NT2/D1 (cell line): ENCODE measurements around the gene NHLH1.

ENCODE experiments used
- DNase-seq: peaks from one replicate; pipeline ENCODE4 v3.0.0-alpha.2; 2011; ENCODE audit warnings: low read depth, low spot score
- H3K27me3 ChIP-seq: 2 replicates; pipeline ENCODE4 v1.6.0; 2011; ENCODE audit warnings: mild to moderate bottlenecking; ENCODE audit not compliant: insufficient read length, insufficient read depth
- H3K36me3 ChIP-seq: 2 replicates; pipeline ENCODE4 v1.6.1; 2011; ENCODE audit warnings: mild to moderate bottlenecking, low read length, mixed read lengths; ENCODE audit not compliant: insufficient read depth, insufficient read length
- H3K4me1 ChIP-seq: 2 replicates; pipeline ENCODE4 v1.5.1; 2011; ENCODE audit not compliant: insufficient read depth, insufficient read length
- H3K4me3 ChIP-seq: 2 replicates; pipeline ENCODE4 v1.5.1; 2011; ENCODE audit warnings: low read depth; ENCODE audit not compliant: insufficient read length
- H3K9ac ChIP-seq: 2 replicates; pipeline ENCODE4 v1.6.0; 2011; ENCODE audit warnings: low read depth; ENCODE audit not compliant: insufficient read length
- H3K9me3 ChIP-seq: 2 replicates; pipeline ENCODE4 v1.5.1; 2011; ENCODE audit warnings: mild to moderate bottlenecking, low read length; ENCODE audit not compliant: insufficient read depth
- SUZ12 ChIP-seq: IDR thresholded peaks from 2 replicates; pipeline ENCODE4 v1.6.1; 2011; ENCODE audit not compliant: insufficient read length, insufficient read depth; ENCODE audit errors: extremely low read depth
- YY1 ChIP-seq: IDR thresholded peaks from 2 replicates; pipeline ENCODE4 v1.6.1; 2011; ENCODE audit not compliant: insufficient read length, insufficient read depth
- ZNF274 ChIP-seq: IDR thresholded peaks from 2 replicates; pipeline ENCODE4 v1.6.1; 2011; ENCODE audit warnings: mild to moderate bottlenecking, low read depth, low read length

Gene NHLH1

DNA sequence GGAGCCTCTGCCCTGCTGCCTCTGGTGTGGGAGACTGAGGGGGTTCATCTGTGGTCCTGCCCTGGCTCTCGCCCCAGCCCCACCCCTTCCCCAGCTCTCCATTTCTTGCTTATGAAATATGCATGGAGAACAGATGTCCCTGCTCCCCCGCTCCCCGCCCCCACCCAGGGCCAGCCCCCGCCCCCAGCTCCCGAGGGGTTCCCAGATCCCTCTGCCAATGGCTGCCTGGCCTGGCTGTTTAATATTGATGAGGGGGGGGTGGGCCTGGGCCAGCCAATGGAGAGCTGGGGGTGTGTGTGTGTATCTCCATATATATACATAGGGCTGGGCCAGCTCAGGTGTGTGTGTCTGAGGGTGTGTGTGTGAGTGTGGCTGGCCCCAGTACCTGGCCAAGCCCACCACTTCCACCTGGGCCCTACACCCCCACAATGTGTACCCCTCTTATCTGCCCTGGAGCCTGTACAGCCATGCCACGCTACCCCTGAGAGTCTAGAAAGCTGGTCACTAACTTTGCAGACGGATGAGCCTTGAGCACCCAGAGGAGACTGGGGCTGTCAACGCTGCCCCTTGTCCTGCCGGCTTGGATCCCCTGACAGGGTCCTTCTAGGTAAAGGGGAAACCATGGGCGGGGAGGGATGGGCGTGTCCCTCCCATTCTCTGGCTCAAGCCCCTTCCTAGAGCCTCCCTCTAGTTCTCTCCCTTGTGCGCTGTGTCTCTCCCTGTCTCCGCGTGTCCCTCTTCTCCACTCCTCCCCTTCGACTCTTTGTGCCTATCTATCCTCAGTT is at the start of gene NHLH1:
Gene NHLH1 (plus strand): TSS at position 341 of the 785 bp plus-strand sequence. CDS start 3,661 bp downstream, outside the sequence.
- H3K4me3 ChIP-seq = no peak within 1 kb of the TSS
- H3K27me3 ChIP-seq = no peaks in the 10 kb centered on the region
- peaks cover 18% of the 10 kb centered on the region for H3K4me1 ChIP-seq
- no peaks in the 10 kb centered on the region for H3K9me3 ChIP-seq
- no peak within 1 kb of the TSS for H3K9ac ChIP-seq
- DNase-seq = no peak
- no peaks in the 10 kb centered on the region for H3K36me3 ChIP-seq
- TF ChIP-seq SUZ12 = no peak

DNA sequence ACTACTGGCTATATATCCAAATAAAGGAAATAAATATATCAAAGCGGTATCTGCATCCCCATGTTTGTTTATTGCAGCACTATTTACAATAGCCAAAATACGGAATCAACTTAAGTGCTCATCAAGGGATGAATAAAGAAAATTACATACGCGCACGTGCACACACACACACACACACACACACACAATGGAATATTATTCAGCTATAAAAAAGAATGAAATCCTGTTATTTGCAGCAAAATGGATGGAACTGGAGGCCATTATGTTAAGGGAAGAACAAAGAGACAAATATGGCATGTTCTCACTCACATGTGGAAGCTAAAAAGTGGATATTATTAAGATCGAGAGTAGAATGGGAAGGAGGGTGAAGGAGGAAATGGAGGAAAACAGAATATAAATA is 44.0 kb upstream of the NHLH1 start:
- no peaks in the 10 kb centered on the region for H3K4me1 ChIP-seq
- no peak overlapping the region for H3K4me3 ChIP-seq
- H3K9ac ChIP-seq = no peak overlapping the region
- H3K36me3 ChIP-seq = peaks cover 88% of the 10 kb centered on the region
- TF ChIP-seq YY1 = no peak
- no peak for TF ChIP-seq SUZ12
- no peak for TF ChIP-seq ZNF274
- no peaks in the 10 kb centered on the region for H3K9me3 ChIP-seq
- DNase-seq = no peak
- H3K27me3 ChIP-seq = no peaks in the 10 kb centered on the region

DNA sequence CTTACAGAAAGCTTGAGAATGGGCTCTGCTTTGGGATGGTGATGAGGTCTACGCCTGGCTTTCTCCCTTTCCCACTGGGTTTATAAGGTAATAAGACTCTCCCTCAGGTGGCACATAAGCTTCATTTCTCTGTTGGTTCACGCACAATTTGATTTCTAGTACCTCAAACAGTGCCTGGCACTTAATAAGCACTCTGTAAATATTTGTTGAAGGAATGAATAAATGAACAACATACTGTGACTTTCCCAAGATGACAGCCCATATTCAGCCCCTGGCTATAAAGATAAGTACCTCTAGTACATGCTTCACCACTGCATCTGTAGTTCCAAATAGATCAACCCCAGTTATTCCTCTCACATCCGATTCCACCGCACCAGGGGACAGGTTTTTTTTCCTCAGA is 41.6 kb upstream of the NHLH1 start:
- no peak for DNase-seq
- H3K9me3 ChIP-seq = no peaks in the 10 kb centered on the region
- H3K36me3 ChIP-seq = peaks cover 90% of the 10 kb centered on the region
- no peak overlapping the region for H3K9ac ChIP-seq
- H3K4me1 ChIP-seq = no peaks in the 10 kb centered on the region
- TF ChIP-seq ZNF274 = no peak
- TF ChIP-seq YY1 = no peak
- no peak for TF ChIP-seq SUZ12
- H3K27me3 ChIP-seq = no peaks in the 10 kb centered on the region
- no peak overlapping the region for H3K4me3 ChIP-seq

GRCh38 chr1:160326418-160326817 is 40.5 kb upstream of the NHLH1 start:
- Histone ChIP-seq H3K9ac (no peak overlapping the region), H3K36me3 (peaks cover 96% of the 10 kb centered on the region), H3K4me1 (no peaks in the 10 kb centered on the region), H3K4me3 (no peak overlapping the region), H3K27me3 (no peaks in the 10 kb centered on the region), H3K9me3 (no peaks in the 10 kb centered on the region)
- TF ChIP-seq ZNF274 = no peak
- TF ChIP-seq SUZ12 = no peak
- no peak for TF ChIP-seq YY1
- DNase-seq = no peak

DNA sequence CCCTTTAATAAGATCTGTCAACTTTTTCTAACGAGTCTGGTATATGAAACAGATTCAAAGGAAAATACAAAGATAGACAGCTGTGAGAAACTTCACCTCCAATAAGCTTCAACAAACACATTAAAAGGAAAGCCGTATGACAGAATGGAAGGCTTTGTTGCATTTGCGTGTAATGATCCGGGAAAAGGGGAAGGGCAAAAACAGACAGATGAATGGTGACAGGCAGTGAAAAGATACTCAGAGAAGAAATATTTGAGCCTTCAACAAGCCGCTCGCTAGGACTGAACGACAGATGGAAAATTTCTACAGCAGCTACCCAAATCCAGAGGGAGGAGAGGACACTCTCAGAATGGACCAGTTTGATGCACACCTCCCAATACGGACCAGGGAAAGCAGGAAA is 38.7 kb upstream of the NHLH1 start:
- H3K4me3 ChIP-seq = no peak overlapping the region
- TF ChIP-seq YY1 (no peak), ZNF274 (no peak), SUZ12 (no peak)
- no peaks in the 10 kb centered on the region for H3K9me3 ChIP-seq
- peaks cover 96% of the 10 kb centered on the region for H3K36me3 ChIP-seq
- no peaks in the 10 kb centered on the region for H3K4me1 ChIP-seq
- H3K9ac ChIP-seq = no peak overlapping the region
- H3K27me3 ChIP-seq = no peaks in the 10 kb centered on the region
- no peak for DNase-seq

DNA sequence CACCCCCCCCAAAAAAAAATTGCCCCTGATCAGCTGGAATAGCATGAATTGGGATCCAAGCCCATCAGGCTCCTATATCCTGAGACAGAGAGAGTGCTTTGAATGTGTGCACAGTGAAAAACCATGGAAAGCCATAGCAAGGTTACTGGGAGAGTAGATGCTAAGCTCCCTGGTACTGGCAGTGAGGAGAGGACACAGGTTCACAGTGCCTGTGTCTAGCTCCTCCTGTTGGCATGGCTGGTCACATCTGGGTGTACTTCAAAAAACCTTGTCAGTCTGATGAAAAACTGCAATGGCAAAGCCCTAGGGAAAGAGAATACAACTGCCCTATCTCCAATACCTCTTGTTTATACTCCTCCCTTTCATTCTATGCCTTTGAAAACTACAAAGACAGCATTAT is 36.8 kb upstream of the NHLH1 start:
- no peak for DNase-seq
- Histone ChIP-seq H3K9ac (no peak overlapping the region), H3K9me3 (no peaks in the 10 kb centered on the region), H3K36me3 (peaks cover 99% of the 10 kb centered on the region), H3K4me3 (no peak overlapping the region), H3K4me1 (no peaks in the 10 kb centered on the region), H3K27me3 (no peaks in the 10 kb centered on the region)
- no peak for TF ChIP-seq SUZ12
- TF ChIP-seq ZNF274 = no peak
- no peak for TF ChIP-seq YY1

DNA sequence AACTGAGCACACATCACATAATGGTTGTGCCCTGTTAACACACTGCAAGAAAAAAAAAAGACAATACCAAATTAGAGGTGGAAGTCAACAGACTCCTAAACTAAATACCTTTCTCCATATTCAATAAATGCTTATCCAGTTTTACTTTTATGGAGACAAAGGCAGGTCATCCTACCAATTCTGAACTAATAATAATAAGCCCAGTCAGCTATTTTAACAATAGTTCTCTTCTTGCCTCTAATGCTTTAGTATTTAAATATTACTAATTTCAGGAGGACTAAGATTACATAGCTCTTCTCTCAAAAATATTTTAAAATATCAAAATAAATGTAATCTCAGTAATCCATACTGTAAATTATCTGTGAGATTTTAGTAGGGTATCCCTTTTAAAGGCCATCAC is 34.4 kb upstream of the NHLH1 start:
- H3K4me1 ChIP-seq = no peaks in the 10 kb centered on the region
- no peak overlapping the region for H3K9ac ChIP-seq
- no peaks in the 10 kb centered on the region for H3K9me3 ChIP-seq
- TF ChIP-seq YY1 = no peak
- no peak for TF ChIP-seq ZNF274
- no peak for TF ChIP-seq SUZ12
- DNase-seq = no peak
- peaks cover 90% of the 10 kb centered on the region for H3K36me3 ChIP-seq
- H3K4me3 ChIP-seq = no peak overlapping the region
- H3K27me3 ChIP-seq = no peaks in the 10 kb centered on the region
